ENCODE results near the gene NDE1. TPM values are rescaled to one million over a fixed set of nuclear protein-coding genes. Genes with fewer than 3 reads are reported as not detected.

The NDE1 gene
- total RNA-seq, 4 donors from 2014 or later: 15.1 to 323 (median 36.1) TPM

DNA sequence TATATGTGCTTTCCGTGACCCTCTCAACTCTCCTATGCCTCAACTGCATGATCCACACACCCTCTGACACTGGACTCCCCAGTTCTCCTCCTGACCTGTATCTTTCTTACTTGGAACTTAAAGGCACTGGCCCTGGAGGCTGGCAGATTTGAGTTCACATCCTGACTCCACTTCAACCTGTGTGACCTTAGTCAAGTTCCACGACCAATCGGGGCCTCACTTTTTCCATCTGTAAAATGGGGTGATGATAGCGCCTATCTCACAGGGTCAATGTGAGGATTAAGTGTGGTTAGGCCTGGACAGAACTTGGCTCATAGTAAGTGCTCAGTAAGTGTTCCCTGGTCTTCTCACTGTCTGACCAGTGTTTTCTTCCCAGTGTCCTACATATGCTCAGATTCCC, 32.1 kb upstream of the NDE1 start:
- no peaks in the 10 kb centered on the region for H3K27me3 ChIP-seq
- no peak overlapping the region for H3K4me3 ChIP-seq
- H3K27ac ChIP-seq: no peak overlapping the region
- peaks cover 0 to 98% (median 2%) of the 10 kb centered on the region in 3 donors for H3K36me3 ChIP-seq
- H3K4me1 ChIP-seq: no peaks in the 10 kb centered on the region
- no peaks in the 10 kb centered on the region for H3K9me3 ChIP-seq
- no peak for DNase-seq
- TF ChIP-seq CTCF (IDR thresholded peaks at IDR 0.05): no peak

DNA sequence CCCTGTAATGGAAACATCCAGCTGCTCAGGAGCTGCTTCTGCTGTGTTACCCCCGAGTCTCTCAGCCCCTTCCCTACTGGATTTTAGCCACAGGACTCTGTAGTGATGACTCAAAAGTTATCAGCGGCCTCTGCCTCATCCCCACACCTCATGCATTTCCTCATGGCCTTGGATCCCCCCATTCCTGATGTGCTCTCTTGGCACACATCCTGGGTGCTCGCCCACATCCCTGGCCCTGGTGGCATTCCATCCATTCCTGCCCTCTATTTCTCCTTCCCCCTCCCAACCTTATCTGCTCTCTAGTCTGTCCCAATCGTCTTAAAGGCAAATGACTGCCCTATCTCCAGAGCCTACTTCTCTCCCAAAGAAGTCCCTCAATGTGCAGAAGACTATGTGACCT, 31.7 kb upstream of the NDE1 start:
- H3K4me3 ChIP-seq: no peak overlapping the region
- no peaks in the 10 kb centered on the region for H3K4me1 ChIP-seq
- peaks cover 0 to 97% (median 2%) of the 10 kb centered on the region in 3 donors for H3K36me3 ChIP-seq
- TF ChIP-seq CTCF (IDR thresholded peaks at IDR 0.05): no peak
- no peak for TF ChIP-seq POLR2A (IDR thresholded peaks at IDR 0.05)
- DNase-seq: no peak
- no peak overlapping the region for H3K27ac ChIP-seq
- H3K27me3 ChIP-seq: no peaks in the 10 kb centered on the region
- H3K9me3 ChIP-seq: no peaks in the 10 kb centered on the region

DNA sequence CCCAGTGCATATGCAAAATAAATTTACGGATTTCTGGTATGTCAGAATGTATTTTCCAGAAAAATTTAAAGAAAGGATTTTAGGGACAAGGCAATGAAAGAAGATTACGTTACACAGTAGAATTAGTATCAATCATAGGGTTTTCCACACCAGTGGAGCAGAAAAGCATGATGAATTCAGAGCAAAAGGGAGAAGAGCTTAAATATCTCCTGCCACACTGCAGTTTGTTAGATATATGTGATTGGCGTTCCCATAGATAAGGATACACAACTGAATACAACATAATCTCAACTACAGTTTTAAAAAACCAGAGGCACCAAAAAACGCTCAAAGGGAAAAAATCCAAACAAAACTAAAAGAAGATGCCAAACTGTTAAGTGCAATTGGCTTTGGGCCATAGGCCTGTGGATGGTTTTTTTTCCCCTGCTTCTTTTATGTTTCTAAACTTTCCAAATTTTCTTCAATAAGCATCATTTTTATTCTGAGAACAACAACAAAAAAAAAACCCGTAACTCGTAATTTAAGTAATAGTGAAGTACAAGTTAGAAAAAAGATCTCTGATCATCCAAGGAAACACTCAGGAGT, 29.3 kb upstream of the NDE1 start:
- H3K27me3 ChIP-seq: no peaks in the 10 kb centered on the region
- no peaks in the 10 kb centered on the region for H3K9me3 ChIP-seq
- peaks cover 0 to 98% (median 9%) of the 10 kb centered on the region in 3 donors for H3K36me3 ChIP-seq
- no peak for TF ChIP-seq CTCF (IDR thresholded peaks at IDR 0.05)
- no peak for TF ChIP-seq POLR2A (IDR thresholded peaks at IDR 0.05)
- H3K4me3 ChIP-seq: no peak overlapping the region
- DNase-seq: no peak
- H3K27ac ChIP-seq: no peak overlapping the region
- H3K4me1 ChIP-seq: no peaks in the 10 kb centered on the region

- TF ChIP-seq CTCF (IDR thresholded peaks at IDR 0.05) (no peak), POLR2A (IDR thresholded peaks at IDR 0.05) (no peak)
These were observed 28.6 kb upstream of the NDE1 start for GRCh38 chr16:15621456-15621855.

GRCh38 chr16:15621889-15622288, 28.2 kb upstream of the NDE1 start:
- Histone ChIP-seq H3K27ac (no peak overlapping the region), H3K36me3 (peaks cover 0 to 96% (median 9%) of the 10 kb centered on the region in 3 donors), H3K4me3 (no peak overlapping the region), H3K27me3 (no peaks in the 10 kb centered on the region), H3K9me3 (no peaks in the 10 kb centered on the region), H3K4me1 (no peaks in the 10 kb centered on the region)
- DNase-seq: no peak
- TF ChIP-seq POLR2A (IDR thresholded peaks at IDR 0.05) (no peak), CTCF (IDR thresholded peaks at IDR 0.05) (no peak)

More at GRCh38 chr16:15621456-15621855, 28.6 kb upstream of the NDE1 start:
- H3K27me3 ChIP-seq: no peaks in the 10 kb centered on the region
- H3K36me3 ChIP-seq: peaks cover 0 to 98% (median 9%) of the 10 kb centered on the region in 3 donors
- H3K4me1 ChIP-seq: no peaks in the 10 kb centered on the region
- H3K9me3 ChIP-seq: no peaks in the 10 kb centered on the region
- H3K4me3 ChIP-seq: no peak overlapping the region
- no peak for DNase-seq
- no peak overlapping the region for H3K27ac ChIP-seq
